DMS153 treated with DMSO at 0.1 percent for 48 hours (cell line): Measurements from ENCODE around the gene ZRANB1.

Source experiments
- DNase-seq: peaks from one replicate; lab custom pipeline; 2025; ENCODE audit not compliant: unreplicated experiment; lab: John Stamatoyannopoulos, UW

The ZRANB1 gene

GRCh38 chr10:125033146-125033924 lies 91.4 kb downstream of the ZRANB1 start:
- no peak for DNase-seq

DNA sequence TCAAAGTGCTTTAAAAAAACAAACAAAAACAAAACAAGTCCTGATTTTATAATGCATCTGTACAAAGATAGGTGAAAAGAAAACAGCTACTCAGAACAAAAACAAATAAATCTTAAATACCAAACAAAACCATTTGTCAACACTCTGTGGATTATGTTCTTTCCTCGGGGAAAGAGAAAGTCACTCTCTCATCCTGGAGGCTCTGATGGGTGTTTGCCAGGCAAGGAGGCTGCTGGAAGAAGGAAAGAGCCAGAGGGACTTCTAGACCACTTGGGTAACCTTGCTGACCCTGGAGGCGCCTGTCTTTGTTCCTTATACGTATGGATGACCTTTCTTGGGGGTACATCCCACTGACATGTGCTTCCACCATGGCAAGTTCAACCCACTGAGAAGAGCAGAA lies 92.8 kb downstream of the ZRANB1 start:
- no peak for DNase-seq

GRCh38 chr10:125035136-125035535 lies 93.2 kb downstream of the ZRANB1 start:
- no peak for DNase-seq

GRCh38 chr10:125035588-125036295 lies 93.8 kb downstream of the ZRANB1 start:
- DNase-seq, result no peak

GRCh38 chr10:125037145-125037877 lies 95.4 kb downstream of the ZRANB1 start:
- DNase-seq, result no peak
